HG02571 (cell line): ENCODE data around the gene EGFL8.
"Not testable (repeated sequence)": the region's sequence is repeated elsewhere in the genome, so short reads cannot be mapped to it uniquely, and the experiment has no call there.

ENCODE experiments used
- ATAC-seq: cut with Tn5 transposase; IDR thresholded peaks from one replicate; pipeline ENCODE4 v1.9.1; 2021; ENCODE audit warnings: mild to moderate bottlenecking, moderate library complexity; ENCODE audit not compliant: unreplicated experiment

The EGFL8 gene

GRCh38 chr6:32182555-32182981 lies 18.2 kb downstream of the EGFL8 start:
- no peak for ATAC-seq

DNA sequence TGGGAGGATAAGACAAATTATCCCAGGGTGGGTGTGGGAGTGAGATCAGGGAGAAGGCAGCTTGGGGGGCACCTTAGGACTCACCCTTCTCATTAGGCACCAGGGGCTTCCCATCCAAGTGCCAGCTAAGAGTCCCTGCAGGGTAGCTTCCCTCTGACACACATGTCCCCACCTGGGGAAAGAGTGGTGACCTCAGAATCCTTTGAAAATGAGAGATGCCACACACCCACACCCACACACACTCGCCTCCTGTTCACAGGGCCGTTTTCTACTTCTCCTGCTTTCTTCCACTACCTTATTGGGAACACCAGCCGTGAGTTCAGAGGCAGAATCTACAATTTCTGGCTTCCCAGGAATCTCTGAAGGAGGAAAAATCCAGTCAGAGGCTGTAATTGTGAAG lies 18.6 kb downstream of the EGFL8 start:
- no peak for ATAC-seq

GRCh38 chr6:32183483-32184083 lies 19.2 kb downstream of the EGFL8 start:
- no peak for ATAC-seq

GRCh38 chr6:32184084-32184640 lies 19.8 kb downstream of the EGFL8 start, which contains the start of gene AGER:
Gene AGER (minus strand): TSS chr6:32184253. CDS start chr6:32184222, 31 bp downstream.
- ATAC-seq = no peak

GRCh38 chr6:32185681-32186131 lies 21.3 kb downstream of the EGFL8 start:
- ATAC-seq = not testable (repeated sequence)

DNA sequence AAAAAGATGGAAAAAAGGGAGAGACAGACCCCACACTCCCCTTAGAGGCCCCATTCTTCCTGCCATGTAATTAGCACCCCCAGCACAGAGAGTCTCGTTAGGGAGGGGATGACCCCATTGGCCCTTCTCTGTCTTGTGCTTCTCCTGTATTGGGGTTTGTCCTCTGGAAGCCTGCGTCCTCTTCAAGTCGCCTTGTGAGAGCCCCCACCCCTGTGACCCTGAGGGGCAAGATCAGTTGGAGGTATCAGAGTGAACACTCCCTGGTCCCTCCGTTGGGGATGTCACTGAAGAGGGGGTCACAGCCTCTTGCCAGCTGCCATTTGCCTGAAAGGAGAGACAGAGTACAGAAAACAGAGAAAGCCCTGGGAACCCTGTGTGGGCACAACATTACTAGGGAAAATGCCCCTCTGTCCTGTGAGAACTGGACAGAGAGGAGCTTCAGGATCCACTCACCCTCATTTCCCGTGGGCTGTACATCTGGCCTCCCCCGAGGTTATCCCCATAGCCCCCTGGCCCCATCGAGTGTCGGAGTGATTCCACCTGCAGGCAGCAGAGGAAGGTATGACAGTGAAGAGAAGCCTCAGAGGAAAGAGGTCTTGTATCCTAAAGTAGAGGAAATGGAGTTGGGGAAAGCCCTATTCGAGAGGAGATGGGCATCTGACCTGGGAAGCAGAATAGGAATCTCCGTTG lies 21.9 kb downstream of the EGFL8 start:
- ATAC-seq = not testable (repeated sequence)

DNA sequence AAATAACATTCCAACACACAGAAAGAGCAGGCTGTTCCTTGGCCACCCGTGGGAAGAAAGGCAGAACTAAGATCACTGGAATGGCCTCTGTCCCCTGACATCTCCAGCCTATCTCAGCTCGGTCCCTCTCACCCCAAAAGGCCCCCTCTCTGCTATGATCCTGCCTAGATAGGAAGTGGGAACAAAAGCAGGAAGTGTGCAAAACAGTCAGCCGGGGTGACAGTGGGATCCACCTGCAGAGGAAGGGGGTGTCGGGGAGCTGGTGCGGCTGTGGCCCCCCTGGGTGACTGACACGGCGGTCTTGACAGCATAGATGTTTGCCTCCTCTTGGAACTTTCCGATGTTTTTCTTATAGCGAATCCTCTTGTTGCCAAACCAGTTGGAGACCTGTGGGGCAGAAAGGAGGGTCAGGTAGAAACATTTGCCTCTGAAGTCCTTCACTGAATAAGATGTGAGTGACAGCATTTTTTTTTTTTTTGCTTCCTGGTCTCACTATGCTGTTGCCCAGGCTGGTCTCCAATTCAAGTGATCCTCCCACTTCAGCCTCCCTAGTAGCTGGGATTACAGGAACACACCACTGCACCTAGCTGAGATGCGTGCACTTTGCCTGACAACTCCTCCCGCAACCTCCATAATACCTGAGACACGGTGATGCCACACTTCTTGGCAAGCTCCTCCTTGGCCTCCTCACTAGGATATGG lies 22.8 kb downstream of the EGFL8 start:
- ATAC-seq = no peak

GRCh38 chr6:32187725-32188380 lies 23.5 kb downstream of the EGFL8 start:
- ATAC-seq = not testable (repeated sequence)

DNA sequence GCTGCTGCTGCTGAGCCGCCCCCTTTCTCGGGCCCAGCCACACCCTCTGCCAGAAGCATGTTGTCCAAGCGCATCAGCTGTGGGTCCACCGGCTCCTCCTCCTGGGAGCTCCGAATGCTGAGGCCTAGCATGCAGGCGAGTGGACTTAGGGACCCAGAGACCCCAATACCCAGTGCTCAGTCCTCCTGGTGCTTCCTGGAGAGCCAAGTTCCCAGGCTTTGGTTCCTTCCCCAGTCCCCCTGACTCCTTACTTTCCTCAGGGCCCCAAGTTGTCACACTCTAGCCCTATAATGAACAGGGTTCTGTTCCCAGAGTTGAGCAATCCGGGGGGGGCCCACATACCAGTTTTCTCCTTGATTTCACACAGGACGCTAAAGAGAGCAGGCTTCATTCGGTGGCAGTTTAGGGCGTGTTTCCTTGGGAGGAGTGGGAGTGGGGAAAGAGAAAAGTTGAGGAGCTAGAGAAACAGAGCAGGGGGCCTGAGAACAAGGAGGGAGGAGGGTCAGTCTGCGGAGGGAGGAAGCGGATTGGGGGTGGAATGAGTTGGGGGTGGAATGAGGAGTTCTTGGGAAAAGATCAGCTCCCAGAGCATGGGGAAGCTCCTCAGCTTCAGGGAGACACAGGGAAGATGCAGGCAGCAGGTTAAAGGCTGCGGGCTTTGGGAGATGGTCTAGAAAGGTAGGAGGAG lies 24.1 kb downstream of the EGFL8 start:
- no peak for ATAC-seq

GRCh38 chr6:32189069-32189741 lies 24.8 kb downstream of the EGFL8 start:
- ATAC-seq = no peak

DNA sequence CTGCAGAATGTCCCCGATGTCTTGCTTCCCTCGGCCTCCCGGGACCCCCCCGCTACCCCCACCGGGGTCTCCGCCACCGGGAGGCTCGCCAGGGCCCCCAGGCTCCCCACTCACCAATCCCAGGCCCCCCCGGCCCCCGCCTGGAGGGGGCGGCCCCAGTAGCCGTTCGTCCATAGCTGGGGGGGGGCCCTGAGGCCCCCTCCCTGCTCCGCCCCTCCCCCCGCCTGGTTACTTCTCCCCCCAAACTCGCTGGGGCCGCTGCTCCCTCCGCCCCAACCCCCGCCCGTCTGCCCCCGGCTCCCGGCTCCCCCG lies 25.3 kb downstream of the EGFL8 start:
- no peak for ATAC-seq

DNA sequence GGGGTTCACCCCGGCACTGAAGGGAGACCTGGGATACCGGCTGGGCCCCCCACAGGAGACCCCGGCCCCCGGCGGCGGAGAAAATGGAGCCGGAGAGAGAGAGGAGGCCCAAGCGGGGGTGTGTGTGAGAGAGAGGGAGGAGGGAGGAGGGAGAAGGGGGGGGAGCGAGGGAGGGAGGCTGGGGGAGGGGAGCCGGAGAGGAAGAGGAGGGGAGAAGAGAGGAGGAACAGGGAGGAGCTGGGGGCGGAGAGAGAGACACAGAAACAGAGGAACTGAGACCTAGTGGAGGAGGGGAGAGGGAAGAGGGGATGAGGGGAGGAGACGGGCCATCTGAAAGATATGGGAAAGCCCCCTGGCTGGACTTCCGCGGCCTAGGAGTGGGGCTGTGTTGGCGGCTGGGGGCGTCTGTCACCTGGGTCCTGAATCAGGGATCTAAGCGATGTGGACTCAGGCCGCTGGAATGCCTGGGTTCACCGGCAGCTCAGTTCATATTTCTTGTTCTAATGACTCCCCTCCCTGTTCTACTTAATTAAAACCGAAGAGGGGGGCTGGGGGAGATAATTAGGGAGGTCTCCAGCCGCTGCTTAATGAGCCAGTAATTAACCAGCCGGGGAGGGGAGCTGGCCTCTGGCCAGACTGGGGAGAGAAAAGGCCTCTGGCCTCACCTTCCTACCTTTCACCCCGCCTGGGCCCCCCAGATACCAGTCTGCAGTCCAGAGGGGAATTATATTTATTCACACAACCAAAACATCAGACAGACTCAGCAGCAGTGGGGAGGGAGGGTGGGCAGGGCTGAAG lies 25.9 kb downstream of the EGFL8 start, which contains the start of gene PBX2:
Gene PBX2, minus strand, starts transcription at position 149 of the 798 bp plus-strand sequence. CDS start 287 bp downstream, outside the sequence.
- peak; percentile 59 for ATAC-seq

DNA sequence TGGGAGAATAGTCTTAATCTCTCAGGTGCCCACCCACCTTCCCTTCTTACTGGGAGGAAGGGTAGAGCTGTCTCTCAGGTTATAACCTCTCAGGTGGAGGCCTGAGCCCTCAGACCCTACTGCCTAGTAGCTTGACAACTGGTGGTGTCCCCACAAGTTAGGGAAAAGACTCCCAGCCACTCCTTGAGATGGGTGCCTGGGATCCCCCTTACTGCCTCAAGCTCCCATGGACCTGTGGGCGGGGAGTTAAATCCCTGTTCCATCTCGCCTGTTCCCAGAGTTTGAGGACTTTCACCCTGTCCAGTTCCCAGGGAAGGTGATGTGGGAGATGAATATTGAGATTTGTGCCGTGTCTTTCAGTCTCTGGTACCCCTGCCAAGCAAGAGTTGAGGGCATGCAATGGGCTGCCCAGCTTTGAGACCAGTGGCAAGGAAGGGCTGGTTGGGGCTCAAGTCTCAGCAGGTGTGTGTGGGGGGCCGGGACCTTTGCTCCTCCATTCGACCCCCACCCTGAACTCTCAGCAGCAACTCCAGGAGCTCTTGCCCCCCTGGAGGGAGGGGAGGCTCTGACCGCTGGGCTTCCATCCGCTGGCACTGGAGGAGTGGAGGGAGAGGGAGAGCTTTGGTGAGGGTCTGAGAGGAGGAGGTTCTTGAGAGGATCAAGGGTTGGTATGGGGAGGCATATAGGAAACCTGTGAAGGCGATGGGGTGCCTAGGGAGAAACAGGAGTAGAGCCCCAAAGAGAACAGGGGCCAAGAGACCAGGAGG lies 26.7 kb downstream of the EGFL8 start:
- no peak for ATAC-seq

- ATAC-seq = no peak
Observed at GRCh38 chr6:32191696-32192607, 27.6 kb downstream of the EGFL8 start.

DNA sequence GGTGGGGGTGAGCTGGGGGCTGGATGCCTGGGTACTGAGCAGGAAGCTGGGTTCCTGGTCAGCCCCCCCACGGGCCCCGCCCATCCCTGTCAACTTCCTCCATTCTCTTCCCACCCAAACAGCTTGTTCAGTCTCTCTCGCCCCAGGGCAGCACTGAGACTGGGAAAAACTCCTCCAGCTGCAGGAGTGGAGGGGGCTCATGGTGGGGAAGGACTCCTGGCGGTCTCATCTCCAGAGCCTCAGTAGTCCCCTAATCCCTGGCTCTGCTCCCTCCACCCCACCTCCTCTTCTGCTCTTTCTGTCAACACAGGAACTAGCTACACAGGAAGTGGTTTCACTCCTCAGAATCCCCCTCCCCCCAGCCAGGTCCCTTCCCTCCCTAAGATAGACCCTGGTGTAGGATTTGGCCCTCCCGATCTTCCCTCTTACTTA lies 28.2 kb downstream of the EGFL8 start, which contains the start of gene GPSM3:
Gene GPSM3, minus strand, starts transcription at position 36 of the 432 bp plus-strand sequence. CDS start 130 bp downstream, outside the sequence.
- no peak for ATAC-seq

DNA sequence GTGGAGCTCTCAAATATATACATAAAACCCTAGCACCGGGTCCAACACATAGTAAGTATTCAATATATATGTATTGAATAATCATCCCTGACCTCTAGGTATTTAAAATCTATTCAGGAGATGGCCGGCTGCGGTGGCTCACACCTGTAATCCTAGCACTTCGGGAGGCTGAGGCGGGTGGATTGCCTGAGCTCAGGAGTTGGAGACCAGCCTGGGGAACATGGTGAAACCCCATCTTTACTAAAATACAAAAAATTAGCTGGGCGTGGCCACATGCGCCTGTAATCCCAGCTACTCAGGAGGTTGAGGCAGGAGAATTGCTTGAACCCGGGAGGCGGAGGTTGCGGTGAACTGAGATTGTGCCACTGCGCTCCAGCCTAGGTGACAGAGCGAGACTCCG lies 28.7 kb downstream of the EGFL8 start:
- not testable (repeated sequence) for ATAC-seq

DNA sequence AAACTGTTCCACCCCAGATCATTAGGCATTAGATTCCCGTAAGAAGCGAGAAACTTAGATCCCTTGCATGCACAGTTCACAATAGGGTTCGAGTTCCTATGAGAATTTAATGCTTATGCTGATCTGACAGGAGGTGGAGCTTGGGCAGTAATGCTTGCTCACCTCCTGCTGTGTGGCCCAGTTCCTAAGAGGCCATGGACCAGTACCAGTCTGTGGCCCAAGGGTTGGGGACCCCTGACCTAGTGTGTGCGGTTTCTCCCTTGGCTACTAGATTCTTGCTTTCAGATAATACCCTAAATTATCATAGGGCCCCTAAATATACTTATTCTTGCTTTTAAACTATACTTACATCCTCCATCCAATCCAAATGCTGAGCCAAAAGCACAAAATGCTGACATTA lies 30.0 kb downstream of the EGFL8 start:
- ATAC-seq = no peak
